Epidermal melanocyte (primary cell): Measurements from ENCODE around the gene ST8SIA6.
"Not testable (repeated sequence)": the region's sequence is repeated elsewhere in the genome, so short reads cannot be mapped to it uniquely, and the experiment has no call there.

Source experiments
- DNase-seq: peaks from one replicate; pipeline ENCODE4 v3.0.0; 2011; ENCODE audit warnings: low spot score; ENCODE audit not compliant: insufficient read length

ST8SIA6 gene

GRCh38 chr10:17457083-17457482, 2.7 kb upstream of the ST8SIA6 start:
- DNase-seq = no peak

DNA sequence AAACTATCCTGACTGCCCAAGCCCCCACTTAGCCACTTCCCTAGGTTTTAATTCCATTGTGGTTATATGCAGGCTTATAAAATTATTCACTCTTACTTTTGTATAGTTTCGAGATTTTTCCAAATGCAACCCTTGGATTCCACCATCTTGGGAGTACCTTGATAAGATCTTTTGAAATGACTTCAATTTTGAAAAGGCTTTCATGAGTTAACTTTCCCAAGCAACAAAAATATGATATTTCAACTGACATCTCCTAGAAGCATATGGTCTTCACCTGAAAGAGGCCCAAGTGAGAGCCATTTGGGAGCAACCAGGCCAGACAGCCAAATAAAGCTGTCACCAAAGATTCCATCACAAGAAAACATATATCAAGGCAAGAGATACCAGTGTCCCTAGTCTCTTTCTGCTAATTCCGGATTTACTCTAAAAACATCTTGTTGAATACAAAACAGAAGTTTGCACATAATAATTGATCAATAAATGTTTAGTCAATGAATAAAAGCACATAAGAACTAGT, 1.7 kb upstream of the ST8SIA6 start:
- DNase-seq = no peak

GRCh38 chr10:17455015-17455520, 673 bp upstream of the ST8SIA6 start:
- DNase-seq = no peak

DNA sequence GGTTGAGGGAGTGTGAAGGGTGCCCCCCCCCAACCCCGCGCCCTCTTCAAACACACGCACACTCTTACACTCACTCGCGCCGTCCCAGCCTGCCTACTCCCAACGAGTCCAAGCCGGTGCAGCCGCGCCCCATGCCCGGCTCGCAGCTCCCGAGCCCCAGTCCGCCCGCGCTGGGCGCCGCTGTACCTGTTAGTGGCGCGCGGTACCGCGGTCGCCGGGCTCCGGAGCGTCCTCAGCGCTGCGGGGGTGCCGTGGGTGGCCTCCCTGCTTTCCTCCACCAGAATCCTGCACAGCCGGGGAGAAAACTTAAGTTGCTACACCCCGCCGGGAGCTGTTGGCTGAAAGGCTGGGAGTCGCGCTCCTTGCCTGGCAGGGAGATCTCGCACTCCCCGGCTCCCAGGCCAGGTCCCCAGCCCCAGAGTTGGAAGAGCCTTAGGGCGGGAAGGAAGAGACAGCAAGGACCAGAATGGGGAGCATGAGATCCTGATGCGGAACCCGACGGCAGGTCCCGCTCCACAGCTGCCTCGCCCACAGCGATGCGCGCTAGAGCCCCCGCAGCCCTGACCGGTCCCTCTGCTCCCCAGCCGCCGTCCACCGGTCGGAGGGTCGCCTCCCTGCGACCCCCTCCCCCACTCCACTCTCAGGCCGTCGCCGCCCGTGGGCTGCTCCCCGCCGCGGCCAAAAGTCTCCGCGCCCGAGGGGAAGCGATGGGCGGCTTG, 863 bp downstream of the ST8SIA6 start:
- DNase-seq = peak; percentile 47

GRCh38 chr10:17453035-17453372, 1.4 kb downstream of the ST8SIA6 start:
- DNase-seq = no peak

GRCh38 chr10:17452060-17452841, 2.1 kb downstream of the ST8SIA6 start:
- no peak for DNase-seq

GRCh38 chr10:17450024-17450423, 4.4 kb downstream of the ST8SIA6 start:
- no peak for DNase-seq

- no peak for DNase-seq
Measured at GRCh38 chr10:17445400-17445998, 8.9 kb downstream of the ST8SIA6 start.

GRCh38 chr10:17444388-17444714, 10.0 kb downstream of the ST8SIA6 start:
- DNase-seq = no peak

DNA sequence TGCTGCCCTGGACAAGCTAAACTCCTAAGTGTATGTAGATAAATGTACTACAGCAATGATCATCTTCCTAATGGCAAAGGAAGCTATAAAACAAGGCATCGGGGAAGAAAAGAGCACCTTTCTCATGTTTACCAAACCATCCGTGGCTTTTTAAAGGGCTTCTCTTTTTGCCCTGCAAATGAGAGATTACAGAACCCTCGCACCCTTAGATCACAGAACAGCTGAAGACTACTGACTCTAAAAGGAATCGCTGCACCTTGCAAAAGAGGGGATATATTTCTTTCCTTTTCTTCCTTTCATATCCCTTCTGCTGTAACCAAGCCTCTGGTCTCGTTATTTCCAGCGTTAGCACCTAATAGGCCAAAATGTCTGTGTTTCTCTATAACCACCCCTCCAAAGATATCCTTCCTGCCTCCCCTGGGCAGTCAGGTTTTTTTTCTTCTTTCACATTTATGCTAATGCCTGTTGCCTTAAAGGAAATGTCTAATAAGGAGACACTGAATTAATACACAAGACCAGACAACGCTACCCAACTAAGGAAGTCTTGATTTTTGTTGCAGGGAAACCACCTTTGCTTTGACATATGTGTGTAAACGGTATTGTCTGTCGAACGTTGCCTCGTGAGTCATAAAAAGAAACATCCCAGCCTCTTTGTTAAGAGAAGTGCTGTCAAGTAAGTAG, 10.5 kb downstream of the ST8SIA6 start:
- DNase-seq = no peak

DNA sequence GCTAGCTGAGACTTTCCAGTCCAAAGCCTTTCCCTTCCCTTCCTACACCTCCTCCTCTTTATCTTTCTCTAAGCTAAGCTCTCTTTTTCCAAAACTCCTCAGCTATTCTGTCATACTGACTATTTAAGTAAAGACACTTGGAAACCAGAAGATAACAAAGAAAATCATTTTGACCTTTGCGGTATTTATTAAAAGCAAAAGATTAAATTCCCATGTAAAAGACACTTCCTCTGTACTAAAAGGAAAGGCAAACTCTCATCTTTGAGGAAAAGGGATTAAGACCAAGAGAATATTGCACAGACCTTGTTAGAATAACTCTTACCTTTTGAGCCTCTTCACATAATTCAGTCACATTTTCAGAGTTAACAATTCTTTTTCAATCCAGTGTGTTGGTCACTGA, 15.8 kb downstream of the ST8SIA6 start:
- DNase-seq = no peak

GRCh38 chr10:17436578-17436977, 17.8 kb downstream of the ST8SIA6 start:
- DNase-seq = not testable (repeated sequence)

- no peak for DNase-seq
Measured at GRCh38 chr10:17435953-17436352, 18.4 kb downstream of the ST8SIA6 start.

DNA sequence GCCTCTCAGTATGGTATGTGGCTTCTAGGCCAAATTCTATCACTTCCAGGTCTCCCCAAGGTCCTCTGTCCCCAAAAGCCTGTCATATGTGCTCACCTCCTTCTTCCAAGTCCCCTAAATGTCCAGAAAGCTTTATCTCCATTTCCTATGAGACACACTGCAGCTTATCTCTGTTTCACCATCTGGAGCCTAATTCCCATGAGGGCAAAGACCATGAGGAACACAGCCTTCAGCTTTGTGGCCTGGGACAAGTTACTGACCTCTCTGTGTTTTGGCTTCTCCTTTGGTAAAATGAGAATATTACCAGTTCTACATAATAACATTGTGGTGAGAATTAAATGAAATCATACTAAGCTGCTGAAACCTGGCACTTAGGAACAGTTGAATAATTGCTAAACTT, 19.2 kb downstream of the ST8SIA6 start:
- DNase-seq = no peak

DNA sequence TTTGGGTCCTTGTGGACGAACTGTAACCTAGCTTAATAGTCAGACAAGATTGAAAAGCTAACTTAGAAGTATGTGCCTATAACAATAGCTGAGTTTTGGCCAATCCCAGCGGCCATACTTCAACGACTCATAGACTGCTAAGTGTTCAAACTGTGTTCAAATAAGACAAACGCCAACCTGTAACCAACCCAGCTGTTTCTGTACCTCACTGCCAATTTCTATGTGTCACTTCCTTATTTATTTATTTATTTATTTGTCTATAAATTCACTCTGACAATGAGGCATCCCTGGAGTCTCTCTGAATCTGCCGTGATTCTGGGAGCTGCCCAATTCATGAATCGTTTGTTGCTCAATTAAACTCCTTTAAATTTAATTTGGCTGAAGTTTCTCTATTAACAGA, 21.7 kb downstream of the ST8SIA6 start:
- no peak for DNase-seq

- no peak for DNase-seq
Measured at GRCh38 chr10:17431871-17432311, 22.5 kb downstream of the ST8SIA6 start.

- peak; percentile 82 for DNase-seq
Measured at GRCh38 chr10:17430647-17431355, 23.6 kb downstream of the ST8SIA6 start.

- no peak for DNase-seq
Measured at GRCh38 chr10:17429490-17429889, 24.9 kb downstream of the ST8SIA6 start.

- no peak for DNase-seq
Measured at GRCh38 chr10:17428351-17429097, 25.9 kb downstream of the ST8SIA6 start.

DNA sequence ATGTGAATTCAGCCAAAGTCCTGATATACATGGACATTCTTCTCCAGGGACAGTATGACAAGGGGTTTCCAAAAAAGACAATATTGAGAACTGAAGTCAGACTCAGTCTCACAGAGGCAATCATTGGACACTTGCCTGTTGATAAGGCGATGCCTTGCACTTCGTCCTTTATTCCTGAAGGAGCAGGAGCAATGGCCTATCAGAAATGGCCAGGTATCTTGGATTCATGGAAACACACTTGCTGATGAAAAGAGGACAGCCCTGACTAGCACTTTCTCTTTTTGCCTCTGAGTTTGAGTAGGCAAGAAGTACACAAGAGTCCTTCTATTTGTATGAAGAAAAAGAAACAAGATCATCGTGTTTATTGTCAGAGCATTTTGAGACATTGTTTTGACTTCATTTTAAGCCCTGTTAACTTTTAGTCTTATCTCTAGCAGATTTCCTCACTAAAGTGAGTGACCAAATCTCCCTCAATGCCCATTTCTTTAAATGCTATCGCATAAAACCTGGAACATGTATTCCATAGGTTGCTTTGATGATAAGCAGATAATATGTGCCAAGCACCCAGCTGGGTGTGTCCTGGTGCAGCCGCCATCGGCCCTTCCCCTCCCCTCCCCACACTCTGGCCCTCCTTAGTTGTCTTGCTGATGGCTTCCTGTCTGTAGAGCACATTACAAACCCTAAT, 26.6 kb downstream of the ST8SIA6 start:
- DNase-seq = no peak
